ENCODE measurements around the gene SF3B6. TPM values are rescaled to one million over a fixed set of nuclear protein-coding genes. Genes with fewer than 3 reads are reported as not detected.

The SF3B6 gene
- total RNA-seq, 1 experiment from 2014 or later = 123 TPM

DNA sequence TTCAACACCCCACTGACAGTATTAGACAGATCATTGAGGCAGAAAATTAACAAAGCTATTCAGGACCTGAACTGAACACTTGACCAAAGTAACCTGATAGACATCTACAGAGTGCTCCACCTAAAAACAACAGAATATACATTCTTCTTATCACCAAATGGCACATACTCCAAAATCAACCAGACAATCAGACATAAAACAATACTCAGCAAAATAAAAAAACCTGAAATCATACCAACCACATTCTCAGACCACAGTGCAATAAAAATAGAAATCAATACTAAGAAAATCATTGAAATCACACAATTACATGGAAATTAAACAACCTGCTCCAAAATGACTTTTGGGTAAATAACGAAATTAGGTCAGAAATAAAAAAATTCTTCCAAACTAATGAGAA, 31.2 kb upstream of the SF3B6 start:
- H3K9me2 ChIP-seq (ENCODE audit: insufficient read depth) = no peaks in the 10 kb centered on the region
- H2AFZ ChIP-seq = no peak overlapping the region
- no peak overlapping the region for H3K27ac ChIP-seq
- DNase-seq = no peak
- H4K20me1 ChIP-seq (ENCODE audit: insufficient read depth) = no peaks in the 10 kb centered on the region
- BruUV-seq (replicated peaks) = no TSS peak
- peaks cover 15% of the 10 kb centered on the region for H3K9me3 ChIP-seq (ENCODE audit: insufficient read depth, low read depth)
- CTCF ChIA-PET = no interaction called here
- POLR2A ChIA-PET (ENCODE audit: unreplicated experiment) = no interaction called here
- H3K4me1 ChIP-seq (replicated peaks; ENCODE audit: insufficient read depth) = peaks cover 46% of the 10 kb centered on the region
- no peaks in the 10 kb centered on the region for H3K27me3 ChIP-seq (ENCODE audit: insufficient read depth, low read depth)
- H3K36me3 ChIP-seq (ENCODE audit: low read depth) = no peaks in the 10 kb centered on the region
- H3F3A ChIP-seq (ENCODE audit: insufficient read depth, low read depth) = peaks cover 27% of the 10 kb centered on the region
- H3K4me2 ChIP-seq = no peak overlapping the region
- TF ChIP-seq EZH2 (IDR thresholded peaks at IDR 0.05; ENCODE audit: low read depth) = no peak
- TF ChIP-seq, protein P1, sequence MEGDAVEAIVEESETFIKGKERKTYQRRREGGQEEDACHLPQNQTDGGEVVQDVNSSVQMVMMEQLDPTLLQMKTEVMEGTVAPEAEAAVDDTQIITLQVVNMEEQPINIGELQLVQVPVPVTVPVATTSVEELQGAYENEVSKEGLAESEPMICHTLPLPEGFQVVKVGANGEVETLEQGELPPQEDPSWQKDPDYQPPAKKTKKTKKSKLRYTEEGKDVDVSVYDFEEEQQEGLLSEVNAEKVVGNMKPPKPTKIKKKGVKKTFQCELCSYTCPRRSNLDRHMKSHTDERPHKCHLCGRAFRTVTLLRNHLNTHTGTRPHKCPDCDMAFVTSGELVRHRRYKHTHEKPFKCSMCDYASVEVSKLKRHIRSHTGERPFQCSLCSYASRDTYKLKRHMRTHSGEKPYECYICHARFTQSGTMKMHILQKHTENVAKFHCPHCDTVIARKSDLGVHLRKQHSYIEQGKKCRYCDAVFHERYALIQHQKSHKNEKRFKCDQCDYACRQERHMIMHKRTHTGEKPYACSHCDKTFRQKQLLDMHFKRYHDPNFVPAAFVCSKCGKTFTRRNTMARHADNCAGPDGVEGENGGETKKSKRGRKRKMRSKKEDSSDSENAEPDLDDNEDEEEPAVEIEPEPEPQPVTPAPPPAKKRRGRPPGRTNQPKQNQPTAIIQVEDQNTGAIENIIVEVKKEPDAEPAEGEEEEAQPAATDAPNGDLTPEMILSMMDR (conservative IDR thresholded peaks at IDR 0.05) = no peak
- no peaks in the 10 kb centered on the region for H3K79me2 ChIP-seq (ENCODE audit: low read depth)
- intact Hi-C loops (cut with micrococcal nuclease; ENCODE audit: unreplicated experiment) = no loop called here
- no peak overlapping the region for H3K4me3 ChIP-seq

GRCh38 chr2:24106786-24107185, 30.7 kb upstream of the SF3B6 start:
- Histone ChIP-seq H3K4me3 (no peak overlapping the region), H3F3A (ENCODE audit: insufficient read depth, low read depth) (peaks cover 23% of the 10 kb centered on the region), H3K27ac (no peak overlapping the region), H3K9me2 (ENCODE audit: insufficient read depth) (no peaks in the 10 kb centered on the region), H3K4me2 (no peak overlapping the region), H4K20me1 (ENCODE audit: insufficient read depth) (no peaks in the 10 kb centered on the region), H3K36me3 (ENCODE audit: low read depth) (no peaks in the 10 kb centered on the region), H3K4me1 (replicated peaks; ENCODE audit: insufficient read depth) (peaks cover 40% of the 10 kb centered on the region), H2AFZ (no peak overlapping the region), H3K79me2 (ENCODE audit: low read depth) (no peaks in the 10 kb centered on the region), H3K27me3 (ENCODE audit: insufficient read depth, low read depth) (no peaks in the 10 kb centered on the region), H3K9me3 (ENCODE audit: insufficient read depth, low read depth) (peaks cover 15% of the 10 kb centered on the region)
- intact Hi-C loops (cut with micrococcal nuclease; ENCODE audit: unreplicated experiment) = no loop called here
- TF ChIP-seq, protein P1 (conservative IDR thresholded peaks at IDR 0.05) = no peak
- TF ChIP-seq EZH2 (IDR thresholded peaks at IDR 0.05; ENCODE audit: low read depth) = no peak
- no peak for DNase-seq
- POLR2A ChIA-PET (ENCODE audit: unreplicated experiment) = no interaction called here
- CTCF ChIA-PET = interaction anchor here (0.6 kb wide), 1 partner anchor 58 kb away, joined by 9 read pairs; no protein-coding TSS in a partner anchor
- BruUV-seq (replicated peaks) = no TSS peak

DNA sequence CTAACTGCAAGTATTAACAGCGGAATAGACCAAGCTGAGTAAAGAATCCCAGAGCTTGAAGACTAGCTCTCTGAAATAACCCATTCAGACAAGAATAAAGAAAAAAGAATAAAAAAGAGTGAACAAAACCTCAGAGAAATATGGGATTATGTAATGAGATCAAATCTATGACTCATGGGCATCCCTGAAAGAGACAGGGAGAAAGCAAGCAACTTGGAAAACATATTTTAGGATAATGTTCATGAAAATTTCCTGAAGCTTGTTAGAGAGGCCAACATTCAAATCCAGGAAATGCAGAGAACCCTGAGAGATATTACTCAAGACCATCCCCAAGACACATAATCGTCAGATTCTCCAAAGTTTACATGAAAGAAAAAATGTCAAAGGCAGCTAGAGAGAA, 29.7 kb upstream of the SF3B6 start:
- no TSS peak for BruUV-seq (replicated peaks)

More for the DNA sequence above, 29.7 kb upstream of the SF3B6 start:
- peak overlapping the region; percentile 11; the same call in 1 of the 2 replicates for H3K27ac ChIP-seq
- H2AFZ ChIP-seq = no peak overlapping the region
- CTCF ChIA-PET = no interaction called here
- H3K4me1 ChIP-seq (replicated peaks; ENCODE audit: insufficient read depth) = peaks cover 31% of the 10 kb centered on the region
- H3K4me3 ChIP-seq = no peak overlapping the region
- intact Hi-C loops (cut with micrococcal nuclease; ENCODE audit: unreplicated experiment) = no loop called here
- H3K9me2 ChIP-seq (ENCODE audit: insufficient read depth) = no peaks in the 10 kb centered on the region
- no peaks in the 10 kb centered on the region for H3K36me3 ChIP-seq (ENCODE audit: low read depth)
- no peak for TF ChIP-seq EZH2 (IDR thresholded peaks at IDR 0.05; ENCODE audit: low read depth)
- TF ChIP-seq, protein P1 (conservative IDR thresholded peaks at IDR 0.05) = no peak
- peaks cover 13% of the 10 kb centered on the region for H3F3A ChIP-seq (ENCODE audit: insufficient read depth, low read depth)
- DNase-seq = no peak
- peaks cover 15% of the 10 kb centered on the region for H3K9me3 ChIP-seq (ENCODE audit: insufficient read depth, low read depth)
- H4K20me1 ChIP-seq (ENCODE audit: insufficient read depth) = no peaks in the 10 kb centered on the region
- H3K27me3 ChIP-seq (ENCODE audit: insufficient read depth, low read depth) = no peaks in the 10 kb centered on the region
- POLR2A ChIA-PET (ENCODE audit: unreplicated experiment) = no interaction called here
- H3K4me2 ChIP-seq = no peak overlapping the region
- no peaks in the 10 kb centered on the region for H3K79me2 ChIP-seq (ENCODE audit: low read depth)

All from PC-9 (cell line).